WERI-Rb-1 (cell line): ENCODE data around the gene RXFP4.

Source experiments
- DNase-seq: peaks from one replicate; pipeline ENCODE4 v3.0.0-alpha.2; 2020
- H3K27ac ChIP-seq: fragments of 250-450 bp; sonication (Bioruptor Pico); 2 replicates; pipeline ENCODE4 v1.5.1; 2020; ENCODE audit warnings: mild to moderate bottlenecking, moderate library complexity
- H3K27me3 ChIP-seq: fragments of 250-450 bp; sonication (Bioruptor Pico); 2 replicates; pipeline ENCODE4 v1.5.1; 2021; ENCODE audit warnings: mild to moderate bottlenecking, low read depth, moderate library complexity; ENCODE audit not compliant: insufficient read depth, severe bottlenecking
- H3K36me3 ChIP-seq: fragments of 250-450 bp; sonication (Bioruptor Pico); 2 replicates; pipeline ENCODE4 v1.5.1; 2020; ENCODE audit warnings: mild to moderate bottlenecking, moderate library complexity
- H3K4me3 ChIP-seq: 2 replicates; pipeline ENCODE4 v1.5.1; 2011; ENCODE audit warnings: low read depth, mild to moderate bottlenecking, control low read depth, low read length
- H3K9me3 ChIP-seq: fragments of 250-450 bp; sonication (Bioruptor Pico); 2 replicates; pipeline ENCODE4 v1.5.1; 2021; ENCODE audit warnings: mild to moderate bottlenecking, moderate library complexity; ENCODE audit not compliant: severe bottlenecking
- TF ChIP-seq, protein P1 (sequence below): IDR thresholded peaks from 2 replicates; pipeline ENCODE4 v1.5.1; 2011; ENCODE audit warnings: low read depth, mild to moderate bottlenecking, control low read depth, inconsistent platforms, low read length

The RXFP4 gene

DNA sequence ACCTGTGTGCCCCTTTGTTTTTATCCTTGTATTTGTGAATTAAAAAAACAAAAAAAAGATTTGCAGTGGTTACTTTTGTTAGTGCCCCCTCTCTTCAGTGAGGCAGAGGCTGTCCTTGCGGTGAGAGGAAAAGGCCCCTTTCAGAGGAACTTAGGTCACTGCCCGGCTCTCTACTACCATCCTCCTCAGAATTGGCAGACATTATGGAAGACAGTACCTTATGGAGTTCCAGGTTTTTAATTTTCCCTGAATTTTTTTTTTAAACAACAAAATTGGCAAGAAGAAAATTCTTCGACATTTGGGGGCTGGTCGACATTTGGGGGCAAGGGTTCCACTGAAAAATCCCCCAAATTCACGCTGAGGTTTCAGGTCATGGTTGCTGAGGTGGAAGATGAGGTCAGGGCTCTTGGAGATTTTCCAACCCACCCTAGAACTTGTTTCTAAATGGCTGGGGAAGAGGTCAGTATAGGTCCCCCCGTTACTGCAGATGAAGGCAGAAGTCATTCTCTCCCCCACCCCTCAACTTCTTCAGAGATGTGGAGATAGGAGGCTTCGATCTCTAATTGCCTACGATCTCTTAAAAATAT, 5.3 kb downstream of the RXFP4 start:
- Histone ChIP-seq H3K4me3 (no peak overlapping the region), H3K36me3 (peaks cover 61% of the 10 kb centered on the region), H3K27me3 (no peaks in the 10 kb centered on the region), H3K27ac (no peak overlapping the region), H3K9me3 (no peaks in the 10 kb centered on the region)
- DNase-seq = no peak
- TF ChIP-seq, protein P1, sequence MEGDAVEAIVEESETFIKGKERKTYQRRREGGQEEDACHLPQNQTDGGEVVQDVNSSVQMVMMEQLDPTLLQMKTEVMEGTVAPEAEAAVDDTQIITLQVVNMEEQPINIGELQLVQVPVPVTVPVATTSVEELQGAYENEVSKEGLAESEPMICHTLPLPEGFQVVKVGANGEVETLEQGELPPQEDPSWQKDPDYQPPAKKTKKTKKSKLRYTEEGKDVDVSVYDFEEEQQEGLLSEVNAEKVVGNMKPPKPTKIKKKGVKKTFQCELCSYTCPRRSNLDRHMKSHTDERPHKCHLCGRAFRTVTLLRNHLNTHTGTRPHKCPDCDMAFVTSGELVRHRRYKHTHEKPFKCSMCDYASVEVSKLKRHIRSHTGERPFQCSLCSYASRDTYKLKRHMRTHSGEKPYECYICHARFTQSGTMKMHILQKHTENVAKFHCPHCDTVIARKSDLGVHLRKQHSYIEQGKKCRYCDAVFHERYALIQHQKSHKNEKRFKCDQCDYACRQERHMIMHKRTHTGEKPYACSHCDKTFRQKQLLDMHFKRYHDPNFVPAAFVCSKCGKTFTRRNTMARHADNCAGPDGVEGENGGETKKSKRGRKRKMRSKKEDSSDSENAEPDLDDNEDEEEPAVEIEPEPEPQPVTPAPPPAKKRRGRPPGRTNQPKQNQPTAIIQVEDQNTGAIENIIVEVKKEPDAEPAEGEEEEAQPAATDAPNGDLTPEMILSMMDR = no peak

DNA sequence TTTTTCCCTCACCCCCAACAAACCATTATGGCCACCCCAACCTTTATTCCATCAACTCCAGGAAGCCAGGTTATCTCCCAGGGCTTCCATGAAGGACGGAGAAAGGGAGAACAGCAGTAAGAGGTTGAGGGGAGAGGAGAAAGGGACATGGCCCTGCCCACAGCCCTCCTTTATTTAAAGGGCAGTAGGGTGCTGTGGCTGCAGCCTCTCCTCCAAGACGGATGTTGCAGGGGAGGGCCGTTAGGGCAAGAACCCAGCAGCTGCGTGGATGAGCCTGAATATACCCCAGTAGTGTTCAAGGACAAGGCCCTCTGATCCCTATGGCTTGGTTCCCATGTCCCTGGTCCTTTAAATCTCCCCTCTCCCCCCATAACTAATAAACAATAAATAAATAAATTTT, 5.9 kb downstream of the RXFP4 start:
- Histone ChIP-seq H3K36me3 (peaks cover 66% of the 10 kb centered on the region), H3K27ac (no peak overlapping the region)

GRCh38 chr1:155947741-155948140, 6.3 kb downstream of the RXFP4 start:
- TF ChIP-seq, protein P1 = no peak
- H3K9me3 ChIP-seq = no peaks in the 10 kb centered on the region
- H3K4me3 ChIP-seq = no peak overlapping the region
- H3K27ac ChIP-seq = no peak overlapping the region
- DNase-seq = no peak
- no peaks in the 10 kb centered on the region for H3K27me3 ChIP-seq
- peaks cover 71% of the 10 kb centered on the region for H3K36me3 ChIP-seq

More for the DNA sequence above, 5.9 kb downstream of the RXFP4 start:
- no peak overlapping the region for H3K4me3 ChIP-seq
- H3K27me3 ChIP-seq = no peaks in the 10 kb centered on the region
- TF ChIP-seq, protein P1 = no peak
- no peaks in the 10 kb centered on the region for H3K9me3 ChIP-seq
- no peak for DNase-seq

GRCh38 chr1:155950829-155951228, 9.4 kb downstream of the RXFP4 start:
- DNase-seq = no peak
- H3K4me3 ChIP-seq = no peak overlapping the region
- H3K36me3 ChIP-seq = peaks cover 96% of the 10 kb centered on the region
- no peaks in the 10 kb centered on the region for H3K27me3 ChIP-seq
- no peaks in the 10 kb centered on the region for H3K9me3 ChIP-seq
- TF ChIP-seq, protein P1 = no peak
- no peak overlapping the region for H3K27ac ChIP-seq

DNA sequence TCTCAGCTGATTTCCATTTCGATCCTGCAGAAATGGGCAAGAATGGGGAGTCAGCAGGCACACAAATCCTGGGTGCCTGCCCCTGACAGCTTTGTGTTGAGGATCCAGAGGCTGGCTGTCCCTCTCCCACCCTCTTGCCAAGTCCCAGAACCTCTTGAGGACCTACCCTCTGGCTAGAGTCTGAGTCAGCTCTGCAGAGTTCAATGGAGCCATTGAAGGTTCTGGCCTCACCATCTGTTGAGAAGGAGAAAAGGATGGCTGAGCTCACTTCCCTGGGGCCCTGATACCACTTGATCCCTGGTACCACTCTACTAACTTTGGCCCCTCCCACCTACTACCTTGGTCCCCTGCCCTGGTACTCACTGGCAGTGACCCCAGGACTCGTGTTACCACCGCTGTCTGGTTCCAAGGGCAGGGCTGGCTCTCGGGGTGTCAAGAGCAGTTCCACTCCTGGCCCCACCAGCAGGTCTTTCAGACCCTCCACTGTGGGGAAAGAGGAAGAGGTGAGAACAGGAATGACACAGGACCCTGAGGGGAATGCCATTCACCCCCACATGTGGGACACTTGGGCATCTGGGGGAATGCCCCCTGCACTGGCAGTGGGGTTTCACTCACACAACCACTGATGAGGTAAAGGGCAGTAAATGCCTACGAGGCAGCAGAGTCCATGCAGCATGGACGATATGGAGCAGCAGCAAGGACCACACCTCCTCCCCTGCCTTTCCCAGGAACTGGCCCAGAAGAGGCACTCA, 10.5 kb downstream of the RXFP4 start:
- Histone ChIP-seq H3K9me3 (no peaks in the 10 kb centered on the region), H3K27ac (no peak overlapping the region), H3K36me3 (peaks cover 96% of the 10 kb centered on the region), H3K27me3 (no peaks in the 10 kb centered on the region), H3K4me3 (no peak overlapping the region)
- TF ChIP-seq, protein P1 = no peak
- DNase-seq = no peak
